ENCODE data around the gene C4orf36. TPM values are rescaled to one million over a fixed set of nuclear protein-coding genes. Genes with fewer than 3 reads are reported as not detected.

The C4orf36 gene
- total RNA-seq, 1 experiment from 2014 or later = 5.3 TPM

DNA sequence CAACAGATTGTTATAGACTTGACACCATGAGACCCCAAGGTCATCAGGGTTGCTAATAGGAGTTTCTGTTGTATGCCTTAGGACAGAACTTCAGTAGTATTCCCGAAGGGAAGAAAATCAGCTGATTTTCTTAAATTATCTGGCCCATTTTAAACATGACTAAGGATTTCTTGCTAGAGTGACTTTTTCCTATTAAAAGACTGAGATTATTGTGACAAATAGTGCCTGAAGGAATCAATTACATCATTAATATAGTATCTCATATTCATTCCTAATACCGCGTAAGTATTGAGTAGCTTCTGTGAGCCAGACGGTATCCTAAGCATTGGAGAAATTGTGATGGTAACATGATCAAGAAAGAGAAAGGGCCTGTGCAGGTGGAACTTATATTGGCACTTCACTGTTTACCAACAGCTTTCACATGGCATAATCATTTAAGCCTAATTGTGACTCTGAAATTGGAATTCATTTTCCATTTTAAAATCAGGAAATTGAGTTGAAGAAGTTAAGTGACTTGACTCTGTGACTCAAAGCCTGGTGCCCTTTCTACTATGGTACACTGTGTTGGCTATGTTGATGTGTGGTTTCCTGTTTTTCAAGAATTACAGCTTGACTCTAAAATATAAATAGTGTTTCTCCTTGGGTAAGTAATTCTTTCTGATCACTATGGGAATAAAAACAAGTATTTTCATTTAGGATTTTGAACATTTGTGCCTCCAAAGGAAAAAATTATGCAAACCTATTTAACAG lies 46.7 kb upstream of the C4orf36 start:
- H3K27me3 ChIP-seq (replicated peaks; ENCODE audit: insufficient read depth, low read depth, low read length, poor library complexity) = no peaks in the 10 kb centered on the region
- H3K27ac ChIP-seq (ENCODE audit: low read depth, low read length, poor library complexity, severe bottlenecking) = no peak overlapping the region
- H3K36me3 ChIP-seq (ENCODE audit: insufficient read depth, low read length, poor library complexity, severe bottlenecking) = no peaks in the 10 kb centered on the region
- ChIA-PET POLR2A (ENCODE audit: low non-redundant PET) (no interaction called here), CTCF (no interaction called here)
- no peak for DNase-seq (ENCODE audit: low spot score)
- H3K4me1 ChIP-seq (ENCODE audit: insufficient read depth, low read length, poor library complexity, severe bottlenecking) = peaks cover 9% of the 10 kb centered on the region
- intact Hi-C loops (cut with micrococcal nuclease; ENCODE audit: unreplicated experiment) = loop anchor here (5.0 kb wide), 1 partner anchor 68 kb away; no protein-coding TSS in a partner anchor
- no peak overlapping the region for H3K4me3 ChIP-seq (ENCODE audit: low read depth, low read length, poor library complexity, severe bottlenecking)
- no peak for TF ChIP-seq EZH2 (IDR thresholded peaks at IDR 0.05; ENCODE audit: borderline replicate concordance, low read depth, low read length, poor library complexity, severe bottlenecking)
- no peak for TF ChIP-seq CTCF (conservative IDR thresholded peaks at IDR 0.05; ENCODE audit: low read depth, low read length)
- BruUV-seq (replicated peaks) = no TSS peak
- H3K9me3 ChIP-seq (ENCODE audit: low read depth, low read length, poor library complexity, severe bottlenecking) = no peaks in the 10 kb centered on the region

GRCh38 chr4:86935853-86936733 lies 43.9 kb upstream of the C4orf36 start:
- Histone ChIP-seq H3K4me3 (ENCODE audit: low read depth, low read length, poor library complexity, severe bottlenecking) (peak overlapping the region; percentile 88), H3K27me3 (replicated peaks; ENCODE audit: insufficient read depth, low read depth, low read length, poor library complexity) (no peaks in the 10 kb centered on the region), H3K27ac (ENCODE audit: low read depth, low read length, poor library complexity, severe bottlenecking) (peak overlapping the region; percentile 78), H3K36me3 (ENCODE audit: insufficient read depth, low read length, poor library complexity, severe bottlenecking) (no peaks in the 10 kb centered on the region), H3K4me1 (ENCODE audit: insufficient read depth, low read length, poor library complexity, severe bottlenecking) (peaks cover 9% of the 10 kb centered on the region), H3K9me3 (ENCODE audit: low read depth, low read length, poor library complexity, severe bottlenecking) (no peaks in the 10 kb centered on the region)
- peak; percentile 75 for DNase-seq (ENCODE audit: low spot score)
- intact Hi-C loops (cut with micrococcal nuclease; ENCODE audit: unreplicated experiment) = loop anchor here (5.0 kb wide), 1 partner anchor 71 kb away; no protein-coding TSS in a partner anchor
- TF ChIP-seq EZH2 (IDR thresholded peaks at IDR 0.05; ENCODE audit: borderline replicate concordance, low read depth, low read length, poor library complexity, severe bottlenecking) = no peak
- no peak for TF ChIP-seq CTCF (conservative IDR thresholded peaks at IDR 0.05; ENCODE audit: low read depth, low read length)
- ChIA-PET POLR2A (ENCODE audit: low non-redundant PET) (interaction anchor here (0.7 kb wide), 1 partner anchor 1451 kb away, joined by 3 read pairs; no protein-coding TSS in a partner anchor), CTCF (interaction anchor here (1.4 kb wide), 1 partner anchor 14 kb away, joined by 3 read pairs; no protein-coding TSS in a partner anchor)
- BruUV-seq (replicated peaks) = TSS peak; percentile 72

DNA sequence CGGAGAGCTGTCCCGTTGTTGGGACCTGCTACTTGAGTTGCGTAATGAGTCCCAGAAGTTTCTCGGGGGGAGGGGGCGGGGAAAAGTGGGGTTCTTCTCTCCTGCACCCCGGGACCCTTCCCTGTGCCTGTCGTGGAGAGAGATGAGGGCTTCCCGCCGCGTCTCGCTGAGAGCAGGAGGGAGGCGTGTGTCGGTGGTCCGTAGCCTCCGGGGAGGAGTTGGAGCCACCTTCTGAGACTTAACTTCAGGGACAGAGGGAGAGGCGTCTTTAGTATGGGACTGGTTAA lies 43.3 kb upstream of the C4orf36 start:
- Histone ChIP-seq H3K36me3 (ENCODE audit: insufficient read depth, low read length, poor library complexity, severe bottlenecking) (no peaks in the 10 kb centered on the region), H3K27ac (ENCODE audit: low read depth, low read length, poor library complexity, severe bottlenecking) (peak overlapping the region; percentile 78), H3K27me3 (replicated peaks; ENCODE audit: insufficient read depth, low read depth, low read length, poor library complexity) (no peaks in the 10 kb centered on the region), H3K9me3 (ENCODE audit: low read depth, low read length, poor library complexity, severe bottlenecking) (no peaks in the 10 kb centered on the region), H3K4me3 (ENCODE audit: low read depth, low read length, poor library complexity, severe bottlenecking) (peak overlapping the region; percentile 88), H3K4me1 (ENCODE audit: insufficient read depth, low read length, poor library complexity, severe bottlenecking) (peaks cover 9% of the 10 kb centered on the region)
- ChIA-PET CTCF (interaction anchor here (1.4 kb wide), 1 partner anchor 13 kb away, joined by 3 read pairs; no protein-coding TSS in a partner anchor), POLR2A (ENCODE audit: low non-redundant PET) (interaction anchor here (0.7 kb wide), 1 partner anchor 1451 kb away, joined by 3 read pairs; no protein-coding TSS in a partner anchor)
- no TSS peak for BruUV-seq (replicated peaks)
- intact Hi-C loops (cut with micrococcal nuclease; ENCODE audit: unreplicated experiment) = loop anchor here (5.0 kb wide), 1 partner anchor 72 kb away; no protein-coding TSS in a partner anchor
- DNase-seq (ENCODE audit: low spot score) = no peak
- TF ChIP-seq EZH2 (IDR thresholded peaks at IDR 0.05; ENCODE audit: borderline replicate concordance, low read depth, low read length, poor library complexity, severe bottlenecking) = no peak
- no peak for TF ChIP-seq CTCF (conservative IDR thresholded peaks at IDR 0.05; ENCODE audit: low read depth, low read length)
